ENCODE data around the gene ARHGAP44.

Gene ARHGAP44

GRCh38 chr17:12898110-12898509 is 108.8 kb downstream of the ARHGAP44 start:
- no peaks in the 10 kb centered on the region for H3K27me3 ChIP-seq (ENCODE audit: insufficient read depth, low read length, poor library complexity)

GRCh38 chr17:12899604-12900003 is 110.3 kb downstream of the ARHGAP44 start:
- ATAC-seq (ENCODE audit: insufficient read depth, low read depth), result no peak
- Histone ChIP-seq H3K79me2 (ENCODE audit: insufficient read depth, low read length) (no peaks in the 10 kb centered on the region), H3K9me3 (ENCODE audit: insufficient read depth, low read length, severe bottlenecking) (no peaks in the 10 kb centered on the region), H3K27me3 (ENCODE audit: insufficient read depth, low read length, poor library complexity) (no peaks in the 10 kb centered on the region), H3K4me2 (ENCODE audit: insufficient read depth, low read length) (no peak overlapping the region), H3K4me1 (ENCODE audit: insufficient read depth, low read length) (no peaks in the 10 kb centered on the region), H3K9ac (ENCODE audit: low read depth, low read length) (no peak overlapping the region), H4K20me1 (ENCODE audit: insufficient read depth, low read length) (no peaks in the 10 kb centered on the region), H3K4me3 (ENCODE audit: low read depth in 1 of 2, low read length in 2 of 2) (no peak overlapping the region), H2AFZ (ENCODE audit: low read depth, low read length) (no peak overlapping the region), H3K27ac (ENCODE audit: low read length) (no peak overlapping the region), H3K36me3 (ENCODE audit: insufficient read depth, low read length) (no peaks in the 10 kb centered on the region)
- no peak for DNase-seq
- TF ChIP-seq CTCF (IDR thresholded peaks at IDR 0.05; ENCODE audit: borderline replicate concordance, extremely low read depth, low read length, poor library complexity, severe bottlenecking) (no peak), EZH2 (IDR thresholded peaks at IDR 0.05; ENCODE audit: borderline replicate concordance, low read depth, low read length, severe bottlenecking) (no peak)

More at GRCh38 chr17:12898110-12898509, 108.8 kb downstream of the ARHGAP44 start:
- H3K4me2 ChIP-seq (ENCODE audit: insufficient read depth, low read length), result no peak overlapping the region
- no peaks in the 10 kb centered on the region for H4K20me1 ChIP-seq (ENCODE audit: insufficient read depth, low read length)
- no peaks in the 10 kb centered on the region for H3K36me3 ChIP-seq (ENCODE audit: insufficient read depth, low read length)
- H3K4me1 ChIP-seq (ENCODE audit: insufficient read depth, low read length), result no peaks in the 10 kb centered on the region
- H2AFZ ChIP-seq (ENCODE audit: low read depth, low read length), result no peak overlapping the region
- no peak for ATAC-seq (ENCODE audit: insufficient read depth, low read depth)
- H3K9me3 ChIP-seq (ENCODE audit: insufficient read depth, low read length, severe bottlenecking), result peaks cover 5% of the 10 kb centered on the region
- no peaks in the 10 kb centered on the region for H3K79me2 ChIP-seq (ENCODE audit: insufficient read depth, low read length)
- H3K9ac ChIP-seq (ENCODE audit: low read depth, low read length), result no peak overlapping the region
- H3K4me3 ChIP-seq (ENCODE audit: low read depth in 1 of 2, low read length in 2 of 2), result no peak overlapping the region
- no peak for DNase-seq
- no peak overlapping the region for H3K27ac ChIP-seq (ENCODE audit: low read length)
- TF ChIP-seq CTCF (IDR thresholded peaks at IDR 0.05; ENCODE audit: borderline replicate concordance, extremely low read depth, low read length, poor library complexity, severe bottlenecking) (no peak), EZH2 (IDR thresholded peaks at IDR 0.05; ENCODE audit: borderline replicate concordance, low read depth, low read length, severe bottlenecking) (no peak)

- Histone ChIP-seq H3K9me3 (ENCODE audit: insufficient read depth, low read length, severe bottlenecking) (no peaks in the 10 kb centered on the region), H3K4me1 (ENCODE audit: insufficient read depth, low read length) (no peaks in the 10 kb centered on the region), H3K4me3 (ENCODE audit: low read depth in 1 of 2, low read length in 2 of 2) (no peak overlapping the region), H4K20me1 (ENCODE audit: insufficient read depth, low read length) (no peaks in the 10 kb centered on the region), H3K27ac (ENCODE audit: low read length) (no peak overlapping the region), H2AFZ (ENCODE audit: low read depth, low read length) (no peak overlapping the region), H3K4me2 (ENCODE audit: insufficient read depth, low read length) (no peak overlapping the region), H3K79me2 (ENCODE audit: insufficient read depth, low read length) (no peaks in the 10 kb centered on the region), H3K27me3 (ENCODE audit: insufficient read depth, low read length, poor library complexity) (no peaks in the 10 kb centered on the region), H3K9ac (ENCODE audit: low read depth, low read length) (no peak overlapping the region), H3K36me3 (ENCODE audit: insufficient read depth, low read length) (no peaks in the 10 kb centered on the region)
- ATAC-seq (ENCODE audit: insufficient read depth, low read depth) (no peak), DNase-seq (no peak)
- TF ChIP-seq CTCF (IDR thresholded peaks at IDR 0.05; ENCODE audit: borderline replicate concordance, extremely low read depth, low read length, poor library complexity, severe bottlenecking) (no peak), EZH2 (IDR thresholded peaks at IDR 0.05; ENCODE audit: borderline replicate concordance, low read depth, low read length, severe bottlenecking) (no peak)
Observed at GRCh38 chr17:12900474-12900873, 111.2 kb downstream of the ARHGAP44 start.

GRCh38 chr17:12902046-12902445 is 112.7 kb downstream of the ARHGAP44 start:
- Histone ChIP-seq H4K20me1 (ENCODE audit: insufficient read depth, low read length) (no peaks in the 10 kb centered on the region), H3K4me2 (ENCODE audit: insufficient read depth, low read length) (no peak overlapping the region), H3K9ac (ENCODE audit: low read depth, low read length) (no peak overlapping the region), H3K79me2 (ENCODE audit: insufficient read depth, low read length) (no peaks in the 10 kb centered on the region), H3K27ac (ENCODE audit: low read length) (no peak overlapping the region), H3K4me1 (ENCODE audit: insufficient read depth, low read length) (no peaks in the 10 kb centered on the region), H3K27me3 (ENCODE audit: insufficient read depth, low read length, poor library complexity) (no peaks in the 10 kb centered on the region), H3K36me3 (ENCODE audit: insufficient read depth, low read length) (no peaks in the 10 kb centered on the region), H3K9me3 (ENCODE audit: insufficient read depth, low read length, severe bottlenecking) (no peaks in the 10 kb centered on the region), H3K4me3 (ENCODE audit: low read depth in 1 of 2, low read length in 2 of 2) (no peak overlapping the region), H2AFZ (ENCODE audit: low read depth, low read length) (no peak overlapping the region)
- ATAC-seq (ENCODE audit: insufficient read depth, low read depth) (no peak), DNase-seq (no peak)
- TF ChIP-seq EZH2 (IDR thresholded peaks at IDR 0.05; ENCODE audit: borderline replicate concordance, low read depth, low read length, severe bottlenecking) (no peak), CTCF (IDR thresholded peaks at IDR 0.05; ENCODE audit: borderline replicate concordance, extremely low read depth, low read length, poor library complexity, severe bottlenecking) (no peak)
